ENCODE data around the gene MXRA7.
A peak's percentile ranks its signal among the peaks of the same experiment; 100 is the strongest.

MXRA7 gene

GRCh38 chr17:76683011-76683755 is 27.6 kb downstream of the MXRA7 start:
- Histone ChIP-seq H3K9me3 (ENCODE audit: control insufficient read depth, insufficient read depth, low read depth, low read length) (no peaks in the 10 kb centered on the region), H3K27ac (ENCODE audit: extremely low read depth, low read depth, low read length) (0 out of 2 replicates have a peak overlapping the region, but pooled peaks have one; percentile 33), H3K4me1 (ENCODE audit: control insufficient read depth, insufficient read depth, low read length) (peaks cover 1% of the 10 kb centered on the region), H3K36me3 (ENCODE audit: control insufficient read depth in 2 of 2, insufficient read depth in 1 of 2, low read length in 2 of 2) (peaks cover 0 to 53% of the 10 kb centered on the region in 2 experiments; a peak in 1 of 3 replicates), H3K4me3 (ENCODE audit: low read depth, low read length) (no peak overlapping the region)
- ChIA-PET CTCF (interaction anchor here (0.6 to 14.2 kb wide), 7 partner anchors 14 to 1531 kb away, joined by 3 to 175 read pairs (median 13); partner anchors contain the start of genes BIRC5 and MXRA7), POLR2A (interaction anchor here (0.6 to 0.9 kb wide), 3 partner anchors 12 to 550 kb away, joined by 3 to 7 read pairs (median 4); no protein-coding TSS in a partner anchor)
- TF ChIP-seq ZBTB8A (tag by site-specific recombination; IDR thresholded peaks at IDR 0.05) (no peak), CTCF (tag by site-specific recombination; IDR thresholded peaks at IDR 0.05) (0 out of 2 replicates have a peak, but pooled peaks have one; percentile 47), TRIM28 (IDR thresholded peaks at IDR 0.05; ENCODE audit: borderline replicate concordance, low read length) (no peak), SETDB1 (IDR thresholded peaks at IDR 0.05; ENCODE audit: insufficient read length, low read length) (no peak), ZNF426 (tag by site-specific recombination; IDR thresholded peaks at IDR 0.05) (no peak)

- Histone ChIP-seq H3K27ac (ENCODE audit: extremely low read depth, low read depth, low read length) (no peak overlapping the region), H3K4me3 (ENCODE audit: low read depth, low read length) (no peak overlapping the region), H3K36me3 (ENCODE audit: control insufficient read depth in 2 of 2, insufficient read depth in 1 of 2, low read length in 2 of 2) (peaks cover 0 to 50% of the 10 kb centered on the region in 2 experiments; a peak in 1 of 3 replicates), H3K9me3 (ENCODE audit: control insufficient read depth, insufficient read depth, low read depth, low read length) (no peaks in the 10 kb centered on the region), H3K4me1 (ENCODE audit: control insufficient read depth, insufficient read depth, low read length) (no peaks in the 10 kb centered on the region)
- CTCF ChIA-PET, result interaction anchor here (0.6 to 14.2 kb wide), 34 partner anchors 8 to 384 kb away, joined by 3 to 175 read pairs (median 7); partner anchors contain the start of genes MXRA7 and ST6GALNAC2
- POLR2A ChIA-PET, result interaction anchor here (0.6 to 2.2 kb wide), 11 partner anchors 8 to 125 kb away, joined by 3 to 15 read pairs (median 6); no protein-coding TSS in a partner anchor
- TF ChIP-seq ZNF555 (tag by site-specific recombination; conservative IDR thresholded peaks at IDR 0.05) (no peak), ZIC2 (tag by site-specific recombination; IDR thresholded peaks at IDR 0.05) (peak; percentile 68), ZNF510 (tag by site-specific recombination; IDR thresholded peaks at IDR 0.05; ENCODE audit: insufficient replicate concordance) (no peak), ZNF174 (tag by site-specific recombination; IDR thresholded peaks at IDR 0.05) (no peak), ZXDB (tag by site-specific recombination; IDR thresholded peaks at IDR 0.05) (no peak), EGR2 (tag by site-specific recombination; IDR thresholded peaks at IDR 0.05; ENCODE audit: low read depth) (no peak)
These were observed 28.5 kb downstream of the MXRA7 start for GRCh38 chr17:76682296-76682695.

- POLR2A ChIA-PET, result interaction anchor here (0.6 to 2.2 kb wide), 15 partner anchors 9 to 124 kb away, joined by 3 to 15 read pairs (median 5); no protein-coding TSS in a partner anchor
- Histone ChIP-seq H3K36me3 (ENCODE audit: control insufficient read depth in 2 of 2, insufficient read depth in 1 of 2, low read length in 2 of 2) (peaks cover 0 to 47% of the 10 kb centered on the region in 2 experiments; a peak in 2 of 3 replicates), H3K4me1 (ENCODE audit: control insufficient read depth, insufficient read depth, low read length) (no peaks in the 10 kb centered on the region), H3K4me3 (ENCODE audit: low read depth, low read length) (no peak overlapping the region), H3K9me3 (ENCODE audit: control insufficient read depth, insufficient read depth, low read depth, low read length) (no peaks in the 10 kb centered on the region), H3K27ac (ENCODE audit: extremely low read depth, low read depth, low read length) (no peak overlapping the region)
- CTCF ChIA-PET, result interaction anchor here (0.5 to 14.2 kb wide), 58 partner anchors 8 to 1447 kb away, joined by 3 to 175 read pairs (median 5); partner anchors contain the start of genes AANAT, MXRA7 and ST6GALNAC2
- TF ChIP-seq CTCF (tag by site-specific recombination; IDR thresholded peaks at IDR 0.05), result peak; percentile 88
- peak; percentile 52; the same call in 1 of the 2 replicates for TF ChIP-seq ZFHX2 (tag by site-specific recombination; conservative IDR thresholded peaks at IDR 0.05)
- TF ChIP-seq ZNF792 (tag by site-specific recombination; IDR thresholded peaks at IDR 0.05), result peak; percentile 87; the same call in 1 of the 2 replicates
- TF ChIP-seq ZNF654 (tag by site-specific recombination; IDR thresholded peaks at IDR 0.05; ENCODE audit: low read depth), result peak; percentile 87
- peak; percentile 83 for TF ChIP-seq ZIC2 (tag by site-specific recombination; IDR thresholded peaks at IDR 0.05)
- TF ChIP-seq PRDM10 (tag by site-specific recombination; IDR thresholded peaks at IDR 0.05), result peak; percentile 66
- TF ChIP-seq EGR2 (tag by site-specific recombination; IDR thresholded peaks at IDR 0.05; ENCODE audit: low read depth), result peak; percentile 65; the same call in 1 of the 2 replicates
- TF ChIP-seq ZNF433 (tag by site-specific recombination; IDR thresholded peaks at IDR 0.05; ENCODE audit: low read depth), result no peak
- peak; percentile 60 for TF ChIP-seq ZBTB17 (tag by site-specific recombination; IDR thresholded peaks at IDR 0.05)
- TF ChIP-seq ZNF24 (tag by site-specific recombination; IDR thresholded peaks at IDR 0.05), result no peak
- no peak for TF ChIP-seq ZNF138 (tag by site-specific recombination; IDR thresholded peaks at IDR 0.05; ENCODE audit: borderline replicate concordance)
These were observed 29.3 kb downstream of the MXRA7 start for GRCh38 chr17:76681222-76682137.

Data from HEK293 (cell line).